ENCODE measurements around the gene MYRIP. TPM values are rescaled to one million over a fixed set of nuclear protein-coding genes. Genes with fewer than 3 reads are reported as not detected.
A peak's percentile ranks its signal among the peaks of the same experiment; 100 is the strongest.

Gene MYRIP
- total RNA-seq, 1 experiment from 2014 or later, result 19.0 TPM

- no peak overlapping the region for H3K27ac ChIP-seq (ENCODE audit: low read length)
These were observed 420.6 kb downstream of the MYRIP start for GRCh38 chr3:40229963-40230362.

DNA sequence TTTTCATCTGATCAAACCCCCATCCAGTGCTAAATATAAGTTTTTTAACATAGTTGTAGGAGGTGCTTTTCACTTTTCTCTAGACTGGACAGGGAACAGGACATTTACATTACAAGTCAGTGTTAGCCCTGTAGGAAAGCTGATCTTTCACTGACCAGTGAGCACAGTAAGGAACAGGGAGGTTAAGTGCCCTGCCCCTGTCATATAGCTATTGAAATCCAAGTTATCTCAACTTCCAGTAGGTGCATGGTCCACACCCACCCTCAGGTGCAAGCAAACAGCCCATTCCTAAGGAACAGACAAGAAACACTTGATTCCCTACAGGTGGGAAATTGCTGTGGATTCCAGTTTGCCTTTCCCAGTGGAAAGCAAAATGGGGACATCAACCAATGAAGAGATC is 421.0 kb downstream of the MYRIP start:
- DNase-seq, result no peak
- H3K4me2 ChIP-seq (ENCODE audit: low read depth, low read length, poor library complexity, severe bottlenecking), result no peak overlapping the region
- peaks cover 10% of the 10 kb centered on the region; the same call in 1 of the 2 replicates for H3K36me3 ChIP-seq (ENCODE audit: insufficient read depth, low read length)
- no peak overlapping the region for H2AFZ ChIP-seq (ENCODE audit: low read length)
- H3K9ac ChIP-seq (ENCODE audit: low read length), result no peak overlapping the region
- no peaks in the 10 kb centered on the region for H3K79me2 ChIP-seq (ENCODE audit: low read length)
- no peaks in the 10 kb centered on the region for H3K27me3 ChIP-seq (ENCODE audit: low read length)
- H3K9me3 ChIP-seq (ENCODE audit: low read length), result no peaks in the 10 kb centered on the region
- H3K4me3 ChIP-seq (ENCODE audit: low read length), result no peak overlapping the region
- H3K4me1 ChIP-seq (ENCODE audit: low read length), result peaks cover 23% of the 10 kb centered on the region
- H3K9me2 ChIP-seq (replicated peaks; ENCODE audit: insufficient read depth, low read length), result no peaks in the 10 kb centered on the region
- no peak overlapping the region for H3K27ac ChIP-seq (ENCODE audit: low read length)
- no peaks in the 10 kb centered on the region for H4K20me1 ChIP-seq (ENCODE audit: insufficient read depth, low read depth, low read length)

More at GRCh38 chr3:40229963-40230362, 420.6 kb downstream of the MYRIP start:
- no peaks in the 10 kb centered on the region for H3K9me2 ChIP-seq (replicated peaks; ENCODE audit: insufficient read depth, low read length)
- no peak overlapping the region for H3K4me3 ChIP-seq (ENCODE audit: low read length)
- H3K9me3 ChIP-seq (ENCODE audit: low read length), result no peaks in the 10 kb centered on the region
- H4K20me1 ChIP-seq (ENCODE audit: insufficient read depth, low read depth, low read length), result no peaks in the 10 kb centered on the region
- no peaks in the 10 kb centered on the region for H3K79me2 ChIP-seq (ENCODE audit: low read length)
- no peak overlapping the region for H2AFZ ChIP-seq (ENCODE audit: low read length)
- peaks cover 10% of the 10 kb centered on the region; the same call in 1 of the 2 replicates for H3K36me3 ChIP-seq (ENCODE audit: insufficient read depth, low read length)
- H3K9ac ChIP-seq (ENCODE audit: low read length), result no peak overlapping the region
- DNase-seq, result no peak
- no peaks in the 10 kb centered on the region for H3K27me3 ChIP-seq (ENCODE audit: low read length)
- H3K4me2 ChIP-seq (ENCODE audit: low read depth, low read length, poor library complexity, severe bottlenecking), result no peak overlapping the region
- peaks cover 18% of the 10 kb centered on the region for H3K4me1 ChIP-seq (ENCODE audit: low read length)

- Histone ChIP-seq H3K79me2 (ENCODE audit: low read length) (no peaks in the 10 kb centered on the region), H3K4me2 (ENCODE audit: low read depth, low read length, poor library complexity, severe bottlenecking) (no peak overlapping the region), H3K36me3 (ENCODE audit: insufficient read depth, low read length) (peaks cover 10% of the 10 kb centered on the region; the same call in 1 of the 2 replicates), H3K9ac (ENCODE audit: low read length) (no peak overlapping the region), H3K9me2 (replicated peaks; ENCODE audit: insufficient read depth, low read length) (no peaks in the 10 kb centered on the region), H3K4me3 (ENCODE audit: low read length) (no peak overlapping the region), H3K27ac (ENCODE audit: low read length) (no peak overlapping the region), H3K4me1 (ENCODE audit: low read length) (peaks cover 33% of the 10 kb centered on the region), H4K20me1 (ENCODE audit: insufficient read depth, low read depth, low read length) (no peaks in the 10 kb centered on the region), H3K27me3 (ENCODE audit: low read length) (no peaks in the 10 kb centered on the region), H3K9me3 (ENCODE audit: low read length) (no peaks in the 10 kb centered on the region), H2AFZ (ENCODE audit: low read length) (no peak overlapping the region)
- no peak for DNase-seq
These were observed 423.2 kb downstream of the MYRIP start for GRCh38 chr3:40232626-40233025.

- no peak overlapping the region for H3K9ac ChIP-seq (ENCODE audit: low read length)
- H3K9me2 ChIP-seq (replicated peaks; ENCODE audit: insufficient read depth, low read length), result no peaks in the 10 kb centered on the region
- no peak overlapping the region for H3K4me3 ChIP-seq (ENCODE audit: low read length)
- H3K4me1 ChIP-seq (ENCODE audit: low read length), result peaks cover 17% of the 10 kb centered on the region
- H3K9me3 ChIP-seq (ENCODE audit: low read length), result no peaks in the 10 kb centered on the region
- peaks cover 13% of the 10 kb centered on the region; the same call in 1 of the 2 replicates for H3K36me3 ChIP-seq (ENCODE audit: insufficient read depth, low read length)
- no peaks in the 10 kb centered on the region for H3K27me3 ChIP-seq (ENCODE audit: low read length)
- H3K4me2 ChIP-seq (ENCODE audit: low read depth, low read length, poor library complexity, severe bottlenecking), result no peak overlapping the region
- H3K79me2 ChIP-seq (ENCODE audit: low read length), result no peaks in the 10 kb centered on the region
- DNase-seq, result no peak
- no peak overlapping the region for H2AFZ ChIP-seq (ENCODE audit: low read length)
- no peak overlapping the region for H3K27ac ChIP-seq (ENCODE audit: low read length)
- H4K20me1 ChIP-seq (ENCODE audit: insufficient read depth, low read depth, low read length), result no peaks in the 10 kb centered on the region
These were observed 427.8 kb downstream of the MYRIP start for GRCh38 chr3:40237159-40237558.

DNA sequence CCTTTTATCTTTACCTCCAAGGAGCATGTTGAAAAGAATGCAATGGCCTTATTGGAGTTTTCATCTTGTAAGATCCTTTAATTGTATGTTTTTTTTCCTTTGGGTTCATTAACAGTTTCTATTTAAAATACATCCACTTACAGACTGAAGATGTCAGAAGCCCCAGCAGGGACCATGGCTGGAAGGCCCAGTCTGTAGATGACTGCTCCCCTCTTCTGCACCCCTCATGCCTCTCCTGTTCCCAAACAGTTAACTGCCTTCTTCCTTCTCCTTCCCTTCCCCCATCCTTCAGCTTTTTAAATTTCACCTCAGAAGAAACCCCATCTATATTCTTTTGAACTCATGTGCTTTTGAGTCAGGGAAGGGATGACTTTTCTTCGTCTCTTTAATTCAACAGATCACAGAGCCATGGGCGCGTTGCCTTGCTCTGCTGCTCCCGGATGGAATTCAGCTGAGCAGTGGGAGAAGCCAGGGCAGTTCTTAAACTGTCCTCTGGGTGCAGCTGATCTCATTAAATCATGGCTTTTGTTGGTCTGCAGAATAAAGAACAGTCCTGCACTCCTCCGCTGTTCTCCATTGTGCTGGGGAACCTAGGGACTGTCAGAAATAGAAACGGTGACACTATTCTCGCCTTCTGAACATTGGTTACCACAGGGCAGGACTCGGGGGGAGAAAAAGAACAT is 428.6 kb downstream of the MYRIP start:
- Histone ChIP-seq H2AFZ (ENCODE audit: low read length) (no peak overlapping the region), H3K4me2 (ENCODE audit: low read depth, low read length, poor library complexity, severe bottlenecking) (no peak overlapping the region), H3K9me3 (ENCODE audit: low read length) (no peaks in the 10 kb centered on the region), H3K9me2 (replicated peaks; ENCODE audit: insufficient read depth, low read length) (no peaks in the 10 kb centered on the region), H3K79me2 (ENCODE audit: low read length) (no peaks in the 10 kb centered on the region), H3K27ac (ENCODE audit: low read length) (no peak overlapping the region), H3K27me3 (ENCODE audit: low read length) (no peaks in the 10 kb centered on the region), H3K4me3 (ENCODE audit: low read length) (no peak overlapping the region), H3K4me1 (ENCODE audit: low read length) (peaks cover 23% of the 10 kb centered on the region), H3K9ac (ENCODE audit: low read length) (no peak overlapping the region), H4K20me1 (ENCODE audit: insufficient read depth, low read depth, low read length) (no peaks in the 10 kb centered on the region), H3K36me3 (ENCODE audit: insufficient read depth, low read length) (0 out of 2 replicates have a peak, but pooled peaks cover 8% of the 10 kb centered on the region)
- no peak for DNase-seq

- no peak overlapping the region for H2AFZ ChIP-seq (ENCODE audit: low read length)
- no peaks in the 10 kb centered on the region for H4K20me1 ChIP-seq (ENCODE audit: insufficient read depth, low read depth, low read length)
- H3K9me2 ChIP-seq (replicated peaks; ENCODE audit: insufficient read depth, low read length), result no peaks in the 10 kb centered on the region
- H3K9me3 ChIP-seq (ENCODE audit: low read length), result no peaks in the 10 kb centered on the region
- H3K4me3 ChIP-seq (ENCODE audit: low read length), result no peak overlapping the region
- no peak overlapping the region for H3K4me2 ChIP-seq (ENCODE audit: low read depth, low read length, poor library complexity, severe bottlenecking)
- no peaks in the 10 kb centered on the region for H3K79me2 ChIP-seq (ENCODE audit: low read length)
- no peak overlapping the region for H3K9ac ChIP-seq (ENCODE audit: low read length)
- H3K36me3 ChIP-seq (ENCODE audit: insufficient read depth, low read length), result peaks cover 9% of the 10 kb centered on the region; the same call in 1 of the 2 replicates
- H3K27ac ChIP-seq (ENCODE audit: low read length), result no peak overlapping the region
- no peaks in the 10 kb centered on the region for H3K27me3 ChIP-seq (ENCODE audit: low read length)
- H3K4me1 ChIP-seq (ENCODE audit: low read length), result peaks cover 16% of the 10 kb centered on the region
- DNase-seq, result peak; percentile 59
These were observed 431.5 kb downstream of the MYRIP start for GRCh38 chr3:40240921-40241320.

GRCh38 chr3:40242216-40242615 is 432.8 kb downstream of the MYRIP start:
- Histone ChIP-seq H3K9me2 (replicated peaks; ENCODE audit: insufficient read depth, low read length) (no peaks in the 10 kb centered on the region), H3K9me3 (ENCODE audit: low read length) (no peaks in the 10 kb centered on the region), H3K4me3 (ENCODE audit: low read length) (no peak overlapping the region), H3K27ac (ENCODE audit: low read length) (no peak overlapping the region), H3K79me2 (ENCODE audit: low read length) (no peaks in the 10 kb centered on the region), H3K4me2 (ENCODE audit: low read depth, low read length, poor library complexity, severe bottlenecking) (no peak overlapping the region), H3K4me1 (ENCODE audit: low read length) (peaks cover 10% of the 10 kb centered on the region), H3K36me3 (ENCODE audit: insufficient read depth, low read length) (peaks cover 9% of the 10 kb centered on the region; the same call in 1 of the 2 replicates), H4K20me1 (ENCODE audit: insufficient read depth, low read depth, low read length) (no peaks in the 10 kb centered on the region), H3K27me3 (ENCODE audit: low read length) (no peaks in the 10 kb centered on the region), H3K9ac (ENCODE audit: low read length) (no peak overlapping the region), H2AFZ (ENCODE audit: low read length) (no peak overlapping the region)
- no peak for DNase-seq

GRCh38 chr3:40242638-40243037 is 433.2 kb downstream of the MYRIP start:
- no peak for DNase-seq
- no peak overlapping the region for H3K27ac ChIP-seq (ENCODE audit: low read length)

More at GRCh38 chr3:40242638-40243037, 433.2 kb downstream of the MYRIP start:
- no peak overlapping the region for H3K4me2 ChIP-seq (ENCODE audit: low read depth, low read length, poor library complexity, severe bottlenecking)
- H3K9ac ChIP-seq (ENCODE audit: low read length), result no peak overlapping the region
- peaks cover 10% of the 10 kb centered on the region for H3K4me1 ChIP-seq (ENCODE audit: low read length)
- no peaks in the 10 kb centered on the region for H3K27me3 ChIP-seq (ENCODE audit: low read length)
- H3K9me3 ChIP-seq (ENCODE audit: low read length), result no peaks in the 10 kb centered on the region
- no peak overlapping the region for H2AFZ ChIP-seq (ENCODE audit: low read length)
- no peaks in the 10 kb centered on the region for H3K79me2 ChIP-seq (ENCODE audit: low read length)
- H3K4me3 ChIP-seq (ENCODE audit: low read length), result no peak overlapping the region
- peaks cover 9% of the 10 kb centered on the region; the same call in 1 of the 2 replicates for H3K36me3 ChIP-seq (ENCODE audit: insufficient read depth, low read length)
- no peaks in the 10 kb centered on the region for H4K20me1 ChIP-seq (ENCODE audit: insufficient read depth, low read depth, low read length)
- no peaks in the 10 kb centered on the region for H3K9me2 ChIP-seq (replicated peaks; ENCODE audit: insufficient read depth, low read length)

All from Karpas-422 (cell line).